GM23248 (cell line): Measurements from ENCODE around the gene FHOD1.

Experiments used
- EZH2 ChIP-seq: fragments of 200-600 bp; sonication (generic); IDR thresholded peaks from 2 replicates; pipeline ENCODE4 v1.6.1; 2018; ENCODE audit warnings: antibody characterized with exemption, mild to moderate bottlenecking; ENCODE audit not compliant: insufficient read depth, poor library complexity, severe bottlenecking
- EZH2phosphoT487 ChIP-seq: fragments of 200-600 bp; sonication (generic); IDR thresholded peaks from 2 replicates; pipeline ENCODE4 v1.6.1; 2018; ENCODE audit warnings: antibody characterized with exemption, moderate library complexity, mild to moderate bottlenecking, low read depth; ENCODE audit not compliant: insufficient read depth

- TF ChIP-seq EZH2 (no peak), EZH2phosphoT487 (no peak)
Observed at GRCh38 chr16:67226295-67226803, 20.9 kb downstream of the FHOD1 start.
